ENCODE data around the gene DUSP15. TPM values are rescaled to one million over a fixed set of nuclear protein-coding genes. Genes with fewer than 3 reads are reported as not detected.
A peak's percentile ranks its signal among the peaks of the same experiment; 100 is the strongest.

Gene DUSP15
- total RNA-seq, 2 experiments from 2014 or later = not detected

- ChIA-PET POLR2A (interaction anchor here (0.7 to 1.8 kb wide), 3 partner anchors 8 to 619 kb away, joined by 3 to 6 read pairs (median 5); partner anchors contain the start of genes DUSP15, PDRG1 and TTLL9), CTCF (interaction anchor here (1.9 kb wide), 1 partner anchor 73 kb away, joined by 5 read pairs; the partner anchor contains the start of gene PDRG1)
- peak; percentile 88 for ATAC-seq (ENCODE audit: poor library complexity)
- Histone ChIP-seq H3K27ac (ENCODE audit: low read depth in 1 of 2, low read length in 2 of 2) (no peak overlapping the region), H3K4me3 (ENCODE audit: low read length) (peak overlapping the region; percentile 69), H3K9me3 (ENCODE audit: control insufficient read depth in 1 of 2, insufficient read depth in 1 of 2, low read length in 2 of 2) (no peaks in the 10 kb centered on the region), H3K27me3 (ENCODE audit: control insufficient read depth in 1 of 2, insufficient read depth in 2 of 2, low read length in 2 of 2) (peaks cover 0 to 1% of the 10 kb centered on the region in 2 experiments), H3K36me3 (ENCODE audit: insufficient read depth, low read length) (no peaks in the 10 kb centered on the region), H3K4me1 (ENCODE audit: insufficient read depth, low read length) (peaks cover 15% of the 10 kb centered on the region)
- intact Hi-C loops (cut with DNase I, micrococcal nuclease) = loop anchor here in 1 of 2 experiments (5.0 to 10.0 kb wide), 4 partner anchors 143 to 478 kb away; partner anchors contain the start of genes ASXL1, TM9SF4 and TPX2
- H3K9me3 Mint-ChIP-seq = no peaks in the 10 kb centered on the region
- H3K4me3 Mint-ChIP-seq = peak overlapping the region; percentile 92
- TF ChIP-seq CTCF (IDR thresholded peaks at IDR 0.05) = no peak
- H3K4me1 Mint-ChIP-seq (ENCODE audit: low read depth) = peaks cover 12% of the 10 kb centered on the region
- H3K27me3 Mint-ChIP-seq = peaks cover 18% of the 10 kb centered on the region
- DNase-seq = peak; percentile 53 to 93 (median 66)
- H3K36me3 Mint-ChIP-seq (ENCODE audit: low read depth) = peaks cover 6% of the 10 kb centered on the region
- peak overlapping the region; percentile 48 for H3K27ac Mint-ChIP-seq
Measured at GRCh38 chr20:31879143-31879987, 9.0 kb upstream of the DUSP15 start.

- no peak overlapping the region for H3K27ac Mint-ChIP-seq
- no peaks in the 10 kb centered on the region for H3K9me3 Mint-ChIP-seq
- H3K27me3 ChIP-seq (ENCODE audit: control insufficient read depth in 1 of 2, insufficient read depth in 2 of 2, low read length in 2 of 2) = no peaks in the 10 kb centered on the region
- H3K27ac ChIP-seq (ENCODE audit: low read depth in 1 of 2, low read length in 2 of 2) = no peak overlapping the region
- no peak for TF ChIP-seq CTCF (IDR thresholded peaks at IDR 0.05)
- peaks cover 12% of the 10 kb centered on the region for H3K4me1 Mint-ChIP-seq (ENCODE audit: low read depth)
- H3K27me3 Mint-ChIP-seq = peaks cover 19% of the 10 kb centered on the region
- intact Hi-C loops (cut with DNase I, micrococcal nuclease) = loop anchor here in 1 of 2 experiments (5.0 to 10.0 kb wide), 4 partner anchors 143 to 480 kb away; partner anchors contain the start of genes ASXL1, TM9SF4 and TPX2
- ChIA-PET CTCF (interaction anchor here (1.9 kb wide), 1 partner anchor 25 kb away, joined by 6 read pairs; no protein-coding TSS in a partner anchor), POLR2A (no interaction called here)
- no peak overlapping the region for H3K4me3 ChIP-seq (ENCODE audit: low read length)
- H3K36me3 Mint-ChIP-seq (ENCODE audit: low read depth) = peaks cover 6% of the 10 kb centered on the region
- DNase-seq (no peak), ATAC-seq (ENCODE audit: poor library complexity) (no peak)
- H3K9me3 ChIP-seq (ENCODE audit: control insufficient read depth in 1 of 2, insufficient read depth in 1 of 2, low read length in 2 of 2) = no peaks in the 10 kb centered on the region
- H3K4me1 ChIP-seq (ENCODE audit: insufficient read depth, low read length) = peaks cover 15% of the 10 kb centered on the region
- H3K36me3 ChIP-seq (ENCODE audit: insufficient read depth, low read length) = no peaks in the 10 kb centered on the region
- H3K4me3 Mint-ChIP-seq = no peak overlapping the region
Measured at GRCh38 chr20:31877684-31878083, 7.4 kb upstream of the DUSP15 start.

GRCh38 chr20:31875671-31876070, 5.3 kb upstream of the DUSP15 start:
- Histone ChIP-seq H3K27ac (ENCODE audit: low read depth in 1 of 2, low read length in 2 of 2) (no peak overlapping the region), H3K36me3 (ENCODE audit: insufficient read depth, low read length) (no peaks in the 10 kb centered on the region), H3K4me3 (ENCODE audit: low read length) (no peak overlapping the region), H3K27me3 (ENCODE audit: control insufficient read depth in 1 of 2, insufficient read depth in 2 of 2, low read length in 2 of 2) (peaks cover 10 to 15% of the 10 kb centered on the region in 2 experiments), H3K4me1 (ENCODE audit: insufficient read depth, low read length) (peaks cover 21% of the 10 kb centered on the region), H3K9me3 (ENCODE audit: control insufficient read depth in 1 of 2, insufficient read depth in 1 of 2, low read length in 2 of 2) (peaks cover 0 to 3% of the 10 kb centered on the region in 2 experiments)
- intact Hi-C loops (cut with DNase I, micrococcal nuclease) = loop anchor here in 1 of 2 experiments (5.0 to 10.0 kb wide), 4 partner anchors 141 to 482 kb away; partner anchors contain the start of genes ASXL1, TM9SF4 and TPX2
- no peak overlapping the region for H3K4me3 Mint-ChIP-seq
- DNase-seq = no peak
- H3K27ac Mint-ChIP-seq = no peak overlapping the region
- no peak for TF ChIP-seq CTCF (IDR thresholded peaks at IDR 0.05)
- no peak for ATAC-seq (ENCODE audit: poor library complexity)
- H3K27me3 Mint-ChIP-seq = peaks cover 37% of the 10 kb centered on the region
- ChIA-PET POLR2A (no interaction called here), CTCF (no interaction called here)
- no peaks in the 10 kb centered on the region for H3K9me3 Mint-ChIP-seq
- H3K36me3 Mint-ChIP-seq (ENCODE audit: low read depth) = peaks cover 6% of the 10 kb centered on the region
- H3K4me1 Mint-ChIP-seq (ENCODE audit: low read depth) = peaks cover 17% of the 10 kb centered on the region

Measured in CD4-positive, alpha-beta T cell (primary cell).